HepG2 (cell line): Measurements from ENCODE around the gene PSD4. TPM values are rescaled to one million over a fixed set of nuclear protein-coding genes. Genes with fewer than 3 reads are reported as not detected.

Experiments
- ATAC-seq: fragments of 200-7000 bp; cut with Tn5 transposase; 3 replicates; pipeline ENCODE4 v1.9.1; 2020; ENCODE audit warnings: mild to moderate bottlenecking, moderate library complexity
- BruUV-seq: library from RNA; stranded (reverse); fragments of 400-500 nt; replicated peaks from 2 replicates; lab custom pipeline; 2021; lab: Mats Ljungman, UMichigan
- CTCF ChIA-PET: fragments of 300-600 bp; formaldehyde crosslinking; extraction: SDS; loops from one replicate; lab custom pipeline; 2021; ENCODE audit warnings: low total read pairs, inconsistent platforms, low intra/inter-chr PET ratio; lab: Yijun Ruan, JAX
- POLR2A ChIA-PET: fragments of 350-600 bp; sonication (Branson Sonifier 250); formaldehyde crosslinking; loops from one replicate; lab custom pipeline; 2020; ENCODE audit warnings: antibody characterized with exemption, inconsistent platforms; lab: Yijun Ruan, JAX
- DNase-seq: peaks from one replicate; pipeline ENCODE4 v3.0.0-alpha.2; 2015; ENCODE audit warnings: low spot score
- FAIRE-seq: peaks from 3 replicates; lab custom pipeline; 2011; peaks lifted over from hg19 to GRCh38; lab: Jason Lieb, UNC
- H2AFZ ChIP-seq: one replicate; pipeline ENCODE4 v1.6.1; 2011; ENCODE audit warnings: low read length, inconsistent platforms
- H3K27ac ChIP-seq: fragments of 300-600 bp; 3 replicates; pipeline ENCODE4 v1.8.0; 2011; ENCODE audit warnings: mixed run types, mild to moderate bottlenecking, mixed read lengths, low read length, inconsistent platforms; ENCODE audit not compliant: insufficient read depth; ENCODE audit errors: extremely low read length
- H3K27me3 ChIP-seq, 2 experiments: fragments of 200-600 bp in 1 of 2; 2 replicates in 1 of 2; 3 replicates in 1 of 2; pipeline versions ENCODE4 v1.6.0 to v1.8.0; 2011; ENCODE audit warnings: low read length in 2 of 2, mild to moderate bottlenecking in 2 of 2, moderate library complexity in 2 of 2, inconsistent platforms in 1 of 2; ENCODE audit not compliant: insufficient read depth in 2 of 2, control insufficient read depth in 1 of 2
- H3K36me3 ChIP-seq, 2 experiments: fragments of 200-600 bp in 1 of 2; replicated peaks in 1 of 2; 2 replicates in 1 of 2; 3 replicates in 1 of 2; pipeline versions ENCODE4 v1.5.1 to v1.8.0; 2011; ENCODE audit warnings: low read length in 2 of 2, inconsistent platforms in 1 of 2; ENCODE audit not compliant: insufficient read depth in 2 of 2, control insufficient read depth in 1 of 2
- H3K4me1 ChIP-seq: 2 replicates; pipeline ENCODE4 v1.5.1; 2012; ENCODE audit warnings: low read length, inconsistent platforms; ENCODE audit not compliant: insufficient read depth
- H3K4me2 ChIP-seq: 2 replicates; pipeline ENCODE4 v1.6.0; 2011; ENCODE audit warnings: low read depth, low read length, inconsistent platforms
- H3K4me3 ChIP-seq, 3 experiments: fragments of 200-600 bp in 1 of 3; sonication (generic), shearing (Covaris generic) in 1 of 3; replicated peaks in 1 of 3; 2 replicates each; pipeline ENCODE4 v1.5.1; 2011 to 2016; ENCODE audit warnings: low read length in 3 of 3, inconsistent platforms in 2 of 3, low read depth in 2 of 3, mild to moderate bottlenecking in 2 of 3, control low read depth in 1 of 3, mixed read lengths in 1 of 3; ENCODE audit not compliant: insufficient read depth in 1 of 3
- H3K79me2 ChIP-seq: one replicate; pipeline ENCODE4 v1.6.1; 2011; ENCODE audit warnings: low read length, inconsistent platforms; ENCODE audit not compliant: insufficient read depth
- H3K9ac ChIP-seq: 2 replicates; pipeline ENCODE4 v1.6.0; 2011; ENCODE audit warnings: mild to moderate bottlenecking, low read depth, low read length, inconsistent platforms; ENCODE audit not compliant: insufficient read depth
- H3K9me3 ChIP-seq: 2 replicates; pipeline ENCODE4 v1.5.1; 2012; ENCODE audit warnings: mild to moderate bottlenecking, low read length
- H4K20me1 ChIP-seq: 2 replicates; pipeline ENCODE4 v1.6.0; 2011; ENCODE audit warnings: inconsistent platforms, mild to moderate bottlenecking, low read length, moderate library complexity; ENCODE audit not compliant: insufficient read depth
- ATF7 ChIP-seq, 2 experiments: fragments of 450-650 bp in 1 of 2; sonication (generic) in 1 of 2; formaldehyde crosslinking in 1 of 2; IDR thresholded peaks; 2 replicates each; pipeline versions ENCODE4 v1.4.0 to v1.6.1; 2016 to 2020; ENCODE audit warnings: antibody characterized with exemption in 1 of 2, mild to moderate bottlenecking in 1 of 2, missing genetic modification reagents in 1 of 2
- PHF8 ChIP-seq: sonication (generic); formaldehyde crosslinking; IDR thresholded peaks from 2 replicates; pipeline ENCODE4 v1.5.0; 2020; ENCODE audit warnings: missing genetic modification reagents
- REXO4 ChIP-seq: sonication (generic); formaldehyde crosslinking; IDR thresholded peaks from 2 replicates; pipeline ENCODE4 v1.8.0; 2022; ENCODE audit warnings: missing genetic modification reagents, mild to moderate bottlenecking, borderline replicate concordance
- WGBS: methylation state at CpG from one replicate; pipeline ENCODE4 v1.1.6; 2017; ENCODE audit warnings: low lambda C conversion rate; 5-methylcytosine and 5-hydroxymethylcytosine counted together
- in situ Hi-C: cut with HindIII; loops from 2 replicates; pipeline ENCODE4 v1.10.0; 2017; ENCODE audit warnings: low pct_unique_long_range_greater_than_20kb; ENCODE audit not compliant: extremely low pct_ligation_motif_present
- intact Hi-C: fragments of 100-400 bp; cut with micrococcal nuclease; formaldehyde crosslinking; loops from one replicate; pipeline ENCODE4 v1.10.0; 2022; ENCODE audit not compliant: unreplicated experiment
- polyA plus RNA-seq, 8 experiments: library from polyadenylated mRNA; depleted of rRNA in 3 of 8; stranded (reverse) in 7 of 8; unstranded in 1 of 8; fragments of >200 nt; fragmentation: Illumina TruSeq in 4 of 8; extraction: Trizol in 4 of 8; gene quantifications; 2 replicates each; pipeline versions ENCODE4 v1.2.1 to v1.2.3, GENCODE V29; 2011 to 2016; ENCODE audit warnings: low read depth in 4 of 8, missing spikeins in 1 of 8, mixed read lengths in 1 of 8; ENCODE audit not compliant: insufficient read depth in 1 of 8
- total RNA-seq, 5 experiments: library from RNA; depleted of rRNA; stranded (reverse); fragments of >200 nt; fragmentation: Illumina TruSeq; extraction: Trizol; gene quantifications; 2 replicates each; pipeline ENCODE4 v1.2.3, GENCODE V29; 2016; ENCODE audit warnings: low read depth in 1 of 5
- TF ChIP-seq, protein P1 (sequence below): sonication (generic); formaldehyde crosslinking; IDR thresholded peaks from 2 replicates; pipeline ENCODE4 v1.9.0; 2021; ENCODE audit warnings: mild to moderate bottlenecking, missing genetic modification reagents

The PSD4 gene
- total and polyA plus RNA-seq, 2 of the 13 experiments (the other 11 are each of a cell fraction or from before 2014, with no cell fraction given) = 5.8 to 9.4 TPM

DNA sequence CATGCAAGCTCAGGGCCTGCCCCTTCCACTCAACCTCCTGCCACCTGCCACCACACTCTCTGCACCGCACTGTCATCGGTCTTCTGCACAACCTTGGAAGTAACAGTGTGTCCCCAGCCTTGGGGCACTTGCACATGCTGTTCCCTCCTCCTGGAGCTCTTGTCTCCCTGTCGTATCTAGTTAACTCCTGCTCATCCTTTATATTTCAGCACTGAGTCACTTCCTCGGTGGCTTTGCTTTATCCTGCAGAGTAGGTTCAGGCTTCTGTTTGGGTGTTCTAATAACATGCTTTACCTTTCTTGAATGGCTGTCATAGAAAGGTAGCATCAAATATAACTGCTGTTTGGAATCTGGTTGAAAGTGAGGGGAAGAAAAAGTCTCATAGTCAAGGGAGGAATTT lies 79.7 kb downstream of the PSD4 start:
- Histone ChIP-seq H3K27ac (no peak overlapping the region), H4K20me1 (no peaks in the 10 kb centered on the region), H3K9ac (no peak overlapping the region), H3K36me3 (no peaks in the 10 kb centered on the region), H3K27me3 (peaks cover 0 to 9% of the 10 kb centered on the region in 2 experiments; a peak in 3 of 5 replicates), H2AFZ (no peak overlapping the region)
- 44% methylated on average over 4 of the region's 4 CpGs for WGBS
- no TSS peak for BruUV-seq
- DNase-seq = no peak
- POLR2A ChIA-PET = no interaction called here
- no peak for ATAC-seq
- TF ChIP-seq ATF7 (IDR thresholded peaks at IDR 0.05) (no peak), ATF7 (CRISPR knock-in tag; IDR thresholded peaks at IDR 0.05) (no peak), PHF8 (CRISPR knock-in tag) (no peak), REXO4 (CRISPR knock-in tag) (no peak)
- TF ChIP-seq, protein P1, sequence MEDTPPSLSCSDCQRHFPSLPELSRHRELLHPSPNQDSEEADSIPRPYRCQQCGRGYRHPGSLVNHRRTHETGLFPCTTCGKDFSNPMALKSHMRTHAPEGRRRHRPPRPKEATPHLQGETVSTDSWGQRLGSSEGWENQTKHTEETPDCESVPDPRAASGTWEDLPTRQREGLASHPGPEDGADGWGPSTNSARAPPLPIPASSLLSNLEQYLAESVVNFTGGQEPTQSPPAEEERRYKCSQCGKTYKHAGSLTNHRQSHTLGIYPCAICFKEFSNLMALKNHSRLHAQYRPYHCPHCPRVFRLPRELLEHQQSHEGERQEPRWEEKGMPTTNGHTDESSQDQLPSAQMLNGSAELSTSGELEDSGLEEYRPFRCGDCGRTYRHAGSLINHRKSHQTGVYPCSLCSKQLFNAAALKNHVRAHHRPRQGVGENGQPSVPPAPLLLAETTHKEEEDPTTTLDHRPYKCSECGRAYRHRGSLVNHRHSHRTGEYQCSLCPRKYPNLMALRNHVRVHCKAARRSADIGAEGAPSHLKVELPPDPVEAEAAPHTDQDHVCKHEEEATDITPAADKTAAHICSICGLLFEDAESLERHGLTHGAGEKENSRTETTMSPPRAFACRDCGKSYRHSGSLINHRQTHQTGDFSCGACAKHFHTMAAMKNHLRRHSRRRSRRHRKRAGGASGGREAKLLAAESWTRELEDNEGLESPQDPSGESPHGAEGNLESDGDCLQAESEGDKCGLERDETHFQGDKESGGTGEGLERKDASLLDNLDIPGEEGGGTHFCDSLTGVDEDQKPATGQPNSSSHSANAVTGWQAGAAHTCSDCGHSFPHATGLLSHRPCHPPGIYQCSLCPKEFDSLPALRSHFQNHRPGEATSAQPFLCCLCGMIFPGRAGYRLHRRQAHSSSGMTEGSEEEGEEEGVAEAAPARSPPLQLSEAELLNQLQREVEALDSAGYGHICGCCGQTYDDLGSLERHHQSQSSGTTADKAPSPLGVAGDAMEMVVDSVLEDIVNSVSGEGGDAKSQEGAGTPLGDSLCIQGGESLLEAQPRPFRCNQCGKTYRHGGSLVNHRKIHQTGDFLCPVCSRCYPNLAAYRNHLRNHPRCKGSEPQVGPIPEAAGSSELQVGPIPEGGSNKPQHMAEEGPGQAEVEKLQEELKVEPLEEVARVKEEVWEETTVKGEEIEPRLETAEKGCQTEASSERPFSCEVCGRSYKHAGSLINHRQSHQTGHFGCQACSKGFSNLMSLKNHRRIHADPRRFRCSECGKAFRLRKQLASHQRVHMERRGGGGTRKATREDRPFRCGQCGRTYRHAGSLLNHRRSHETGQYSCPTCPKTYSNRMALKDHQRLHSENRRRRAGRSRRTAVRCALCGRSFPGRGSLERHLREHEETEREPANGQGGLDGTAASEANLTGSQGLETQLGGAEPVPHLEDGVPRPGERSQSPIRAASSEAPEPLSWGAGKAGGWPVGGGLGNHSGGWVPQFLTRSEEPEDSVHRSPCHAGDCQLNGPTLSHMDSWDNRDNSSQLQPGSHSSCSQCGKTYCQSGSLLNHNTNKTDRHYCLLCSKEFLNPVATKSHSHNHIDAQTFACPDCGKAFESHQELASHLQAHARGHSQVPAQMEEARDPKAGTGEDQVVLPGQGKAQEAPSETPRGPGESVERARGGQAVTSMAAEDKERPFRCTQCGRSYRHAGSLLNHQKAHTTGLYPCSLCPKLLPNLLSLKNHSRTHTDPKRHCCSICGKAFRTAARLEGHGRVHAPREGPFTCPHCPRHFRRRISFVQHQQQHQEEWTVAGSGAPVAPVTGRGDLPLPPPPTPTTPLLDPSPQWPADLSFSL (CRISPR knock-in tag) = no peak
- TF ChIP-seq, all 625 proteins: peak for 0
- in situ Hi-C loops = loop anchor here (25.0 kb wide), 1 partner anchor 109 kb away; no protein-coding TSS in a partner anchor
- CTCF ChIA-PET = no interaction called here
- Histone ChIP-seq H3K9me3 (no peaks in the 10 kb centered on the region), H3K79me2 (no peaks in the 10 kb centered on the region), H3K4me3 (no peak overlapping the region), H3K4me2 (no peak overlapping the region), H3K4me1 (peaks cover 21% of the 10 kb centered on the region)
- FAIRE-seq = no peak
- intact Hi-C loops = no loop called here
